Liver (tissue), 9 donors: ENCODE results near the gene PRR30. TPM values are rescaled to one million over a fixed set of nuclear protein-coding genes. Genes with fewer than 3 reads are reported as not detected.

Experiments
- DNase-seq: peaks from one replicate; pipeline ENCODE4 v3.0.0-alpha.2; 2017; ENCODE audit warnings: low spot score
- H3K27ac ChIP-seq, 2 donors: one replicate each; pipeline ENCODE4 v1.7.0; 2013; ENCODE audit warnings: inconsistent platforms in 2 of 2, low read length in 2 of 2, control low read depth in 1 of 2, low read depth in 1 of 2, mild to moderate bottlenecking in 1 of 2
- H3K27me3 ChIP-seq, 4 donors: one replicate each; pipeline versions ENCODE4 v1.6.1 to v1.7.0; 2013; ENCODE audit warnings: low read length in 3 of 4, inconsistent platforms in 1 of 4, mild to moderate bottlenecking in 1 of 4, moderate library complexity in 1 of 4; ENCODE audit not compliant: control insufficient read depth in 4 of 4, insufficient read depth in 4 of 4
- H3K36me3 ChIP-seq, 4 donors: one replicate each; pipeline versions ENCODE4 v1.6.1 to v1.7.0; 2013; ENCODE audit warnings: low read length in 3 of 4, mild to moderate bottlenecking in 3 of 4, low read depth in 1 of 4, moderate library complexity in 1 of 4; ENCODE audit not compliant: control insufficient read depth in 4 of 4, insufficient read depth in 3 of 4
- H3K4me1 ChIP-seq, 4 donors: one replicate each; pipeline versions ENCODE4 v1.6.1 to v1.7.0; 2013; ENCODE audit warnings: low read length in 3 of 4, mild to moderate bottlenecking in 3 of 4, moderate library complexity in 1 of 4; ENCODE audit not compliant: control insufficient read depth in 4 of 4, insufficient read depth in 4 of 4
- H3K4me3 ChIP-seq, 3 donors: one replicate each; pipeline versions ENCODE4 v1.6.1 to v1.7.0; 2013; ENCODE audit warnings: low read length in 3 of 3, control low read depth in 1 of 3, low read depth in 1 of 3, mild to moderate bottlenecking in 1 of 3
- H3K9ac ChIP-seq, 2 donors: one replicate each; pipeline ENCODE4 v1.7.0; 2013; ENCODE audit warnings: low read length in 2 of 2, mild to moderate bottlenecking in 2 of 2, moderate library complexity in 2 of 2, control low read depth in 1 of 2, low read depth in 1 of 2
- H3K9me3 ChIP-seq, 4 donors: one replicate each; pipeline versions ENCODE4 v1.6.1 to v1.7.0; 2013; ENCODE audit warnings: low read length in 3 of 4; ENCODE audit not compliant: control insufficient read depth in 4 of 4
- CTCF ChIP-seq: fragments of 150-350 bp; IDR thresholded peaks from 2 replicates; pipeline ENCODE4 v1.5.1; 2017; ENCODE audit warnings: improper control_type of control experiment, low read depth, low read length; ENCODE audit not compliant: missing input control
- EGR1 ChIP-seq, 2 donors: IDR thresholded peaks; 2 replicates each; pipeline ENCODE4 v1.6.1; 2016 to 2018; ENCODE audit warnings: antibody characterized with exemption in 2 of 2, low read depth in 2 of 2
- FOXA1 ChIP-seq: IDR thresholded peaks from 2 replicates; pipeline ENCODE4 v1.6.1; 2016; ENCODE audit warnings: antibody characterized with exemption
- GABPA ChIP-seq, 2 donors: IDR thresholded peaks in 1 of 2; conservative IDR thresholded peaks in 1 of 2; 2 replicates each; pipeline ENCODE4 v1.6.1; 2016; ENCODE audit warnings: antibody characterized with exemption in 2 of 2, mild to moderate bottlenecking in 1 of 2, moderate library complexity in 1 of 2
- HNF4G ChIP-seq: IDR thresholded peaks from 2 replicates; pipeline ENCODE4 v1.6.1; 2016; ENCODE audit warnings: antibody characterized with exemption
- JUND ChIP-seq, 2 donors: IDR thresholded peaks; 2 replicates each; pipeline ENCODE4 v1.6.1; 2016; ENCODE audit warnings: antibody characterized with exemption in 2 of 2
- NR2F2 ChIP-seq: IDR thresholded peaks from 2 replicates; pipeline ENCODE4 v1.6.1; 2016; ENCODE audit warnings: antibody characterized with exemption
- RXRA ChIP-seq, 2 donors: IDR thresholded peaks; 2 replicates each; pipeline ENCODE4 v1.6.1; 2017 to 2018; ENCODE audit warnings: antibody characterized with exemption in 2 of 2, mild to moderate bottlenecking in 1 of 2
- SP1 ChIP-seq: IDR thresholded peaks from 2 replicates; pipeline ENCODE4 v1.6.1; 2018; ENCODE audit warnings: antibody characterized with exemption, mild to moderate bottlenecking
- TAF1 ChIP-seq: conservative IDR thresholded peaks from 2 replicates; pipeline ENCODE4 v1.6.1; 2016; ENCODE audit warnings: antibody characterized with exemption, mild to moderate bottlenecking
- YY1 ChIP-seq: IDR thresholded peaks from 2 replicates; pipeline ENCODE4 v1.6.1; 2016; ENCODE audit warnings: antibody characterized with exemption, mild to moderate bottlenecking
- WGBS: extraction: QIAGEN DNeasy Blood & Tissue Kit; methylation state at CpG from one replicate; pipeline ENCODE4 v1.1.7; 2013; 5-methylcytosine and 5-hydroxymethylcytosine counted together
- polyA plus RNA-seq, 2 donors: library from polyadenylated mRNA; stranded (reverse) in 1 of 2; unstranded in 1 of 2; fragments of 200-250 nt in 1 of 2; fragments of >200 nt in 1 of 2; fragmentation: Nextera tagmentation in 1 of 2; extraction: Ambion mirVana in 1 of 2; gene quantifications; one replicate each; pipeline versions ENCODE4 v1.2.1 to v1.2.3, GENCODE V29; 2013 to 2015
- total RNA-seq, 2 donors: library from RNA; depleted of rRNA; stranded (reverse); fragments of >200 nt; gene quantifications; one replicate each; pipeline ENCODE4 v1.2.3, GENCODE V29; 2014
- TF ChIP-seq, protein P1 (sequence below): IDR thresholded peaks from 2 replicates; pipeline ENCODE4 v1.6.1; 2016; ENCODE audit warnings: antibody characterized with exemption
- TF ChIP-seq, protein P2 (sequence below): IDR thresholded peaks from 2 replicates; pipeline ENCODE4 v1.6.1; 2016; ENCODE audit warnings: antibody characterized with exemption, mild to moderate bottlenecking
- TF ChIP-seq, protein P3 (sequence below): IDR thresholded peaks from 2 replicates; pipeline ENCODE4 v1.6.1; 2016; ENCODE audit warnings: antibody characterized with exemption
- donor health status: healthy.
- donor health status: healthy.
- donor health status: healthy.
- donor health status: healthy.
- donor health status: healthy.

The PRR30 gene
- total and polyA plus RNA-seq, 4 donors = not detected

DNA sequence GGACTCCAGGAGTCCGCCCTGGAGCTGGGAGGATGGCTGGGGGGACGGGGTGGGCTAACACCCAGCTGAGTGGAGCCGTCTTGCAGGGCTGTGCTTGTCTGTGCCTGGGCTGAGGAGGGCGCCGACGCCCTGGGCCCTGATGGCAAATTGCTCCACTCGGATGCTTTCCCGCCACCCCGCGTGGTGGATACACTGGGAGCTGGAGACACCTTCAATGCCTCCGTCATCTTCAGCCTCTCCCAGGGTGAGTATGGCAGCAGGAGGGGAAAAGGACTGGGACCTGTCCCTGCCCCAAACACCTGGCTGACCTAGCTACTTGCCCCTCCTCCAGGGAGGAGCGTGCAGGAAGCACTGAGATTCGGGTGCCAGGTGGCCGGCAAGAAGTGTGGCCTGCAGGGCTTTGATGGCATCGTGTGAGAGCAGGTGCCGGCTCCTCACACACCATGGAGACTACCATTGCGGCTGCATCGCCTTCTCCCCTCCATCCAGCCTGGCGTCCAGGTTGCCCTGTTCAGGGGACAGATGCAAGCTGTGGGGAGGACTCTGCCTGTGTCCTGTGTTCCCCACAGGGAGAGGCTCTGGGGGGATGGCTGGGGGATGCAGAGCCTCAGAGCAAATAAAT lies 39.8 kb downstream of the PRR30 start (continued):
- TF ChIP-seq, protein P1, sequence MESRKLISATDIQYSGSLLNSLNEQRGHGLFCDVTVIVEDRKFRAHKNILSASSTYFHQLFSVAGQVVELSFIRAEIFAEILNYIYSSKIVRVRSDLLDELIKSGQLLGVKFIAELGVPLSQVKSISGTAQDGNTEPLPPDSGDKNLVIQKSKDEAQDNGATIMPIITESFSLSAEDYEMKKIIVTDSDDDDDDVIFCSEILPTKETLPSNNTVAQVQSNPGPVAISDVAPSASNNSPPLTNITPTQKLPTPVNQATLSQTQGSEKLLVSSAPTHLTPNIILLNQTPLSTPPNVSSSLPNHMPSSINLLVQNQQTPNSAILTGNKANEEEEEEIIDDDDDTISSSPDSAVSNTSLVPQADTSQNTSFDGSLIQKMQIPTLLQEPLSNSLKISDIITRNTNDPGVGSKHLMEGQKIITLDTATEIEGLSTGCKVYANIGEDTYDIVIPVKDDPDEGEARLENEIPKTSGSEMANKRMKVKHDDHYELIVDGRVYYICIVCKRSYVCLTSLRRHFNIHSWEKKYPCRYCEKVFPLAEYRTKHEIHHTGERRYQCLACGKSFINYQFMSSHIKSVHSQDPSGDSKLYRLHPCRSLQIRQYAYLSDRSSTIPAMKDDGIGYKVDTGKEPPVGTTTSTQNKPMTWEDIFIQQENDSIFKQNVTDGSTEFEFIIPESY = no peak

DNA sequence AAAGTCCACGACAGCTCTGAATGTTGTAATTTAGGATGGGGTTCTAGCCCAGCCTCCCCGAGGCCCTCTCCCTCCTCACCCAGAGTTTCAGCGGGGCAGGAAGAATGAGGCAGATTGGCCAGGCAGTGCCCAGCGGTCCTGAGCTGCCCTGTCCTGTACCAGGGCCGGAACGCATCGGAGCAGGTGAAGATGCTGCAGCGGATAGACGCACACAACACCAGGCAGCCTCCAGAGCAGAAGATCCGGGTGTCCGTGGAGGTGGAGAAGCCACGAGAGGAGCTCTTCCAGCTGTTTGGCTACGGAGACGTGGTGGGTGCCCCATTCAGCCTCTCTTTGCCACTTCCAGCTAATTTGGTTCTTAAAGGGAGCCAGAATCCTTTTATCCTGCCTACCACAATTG lies 41.9 kb downstream of the PRR30 start:
- H3K4me1 ChIP-seq = peaks cover 22 to 58% (median 51%) of the 10 kb centered on the region in 4 donors
- H3K4me3 ChIP-seq = no peak overlapping the region
- no peaks in the 10 kb centered on the region for H3K9me3 ChIP-seq
- peaks cover 8 to 30% (median 21%) of the 10 kb centered on the region in 4 donors for H3K36me3 ChIP-seq
- TF ChIP-seq TAF1 = no peak
- TF ChIP-seq, protein P2, sequence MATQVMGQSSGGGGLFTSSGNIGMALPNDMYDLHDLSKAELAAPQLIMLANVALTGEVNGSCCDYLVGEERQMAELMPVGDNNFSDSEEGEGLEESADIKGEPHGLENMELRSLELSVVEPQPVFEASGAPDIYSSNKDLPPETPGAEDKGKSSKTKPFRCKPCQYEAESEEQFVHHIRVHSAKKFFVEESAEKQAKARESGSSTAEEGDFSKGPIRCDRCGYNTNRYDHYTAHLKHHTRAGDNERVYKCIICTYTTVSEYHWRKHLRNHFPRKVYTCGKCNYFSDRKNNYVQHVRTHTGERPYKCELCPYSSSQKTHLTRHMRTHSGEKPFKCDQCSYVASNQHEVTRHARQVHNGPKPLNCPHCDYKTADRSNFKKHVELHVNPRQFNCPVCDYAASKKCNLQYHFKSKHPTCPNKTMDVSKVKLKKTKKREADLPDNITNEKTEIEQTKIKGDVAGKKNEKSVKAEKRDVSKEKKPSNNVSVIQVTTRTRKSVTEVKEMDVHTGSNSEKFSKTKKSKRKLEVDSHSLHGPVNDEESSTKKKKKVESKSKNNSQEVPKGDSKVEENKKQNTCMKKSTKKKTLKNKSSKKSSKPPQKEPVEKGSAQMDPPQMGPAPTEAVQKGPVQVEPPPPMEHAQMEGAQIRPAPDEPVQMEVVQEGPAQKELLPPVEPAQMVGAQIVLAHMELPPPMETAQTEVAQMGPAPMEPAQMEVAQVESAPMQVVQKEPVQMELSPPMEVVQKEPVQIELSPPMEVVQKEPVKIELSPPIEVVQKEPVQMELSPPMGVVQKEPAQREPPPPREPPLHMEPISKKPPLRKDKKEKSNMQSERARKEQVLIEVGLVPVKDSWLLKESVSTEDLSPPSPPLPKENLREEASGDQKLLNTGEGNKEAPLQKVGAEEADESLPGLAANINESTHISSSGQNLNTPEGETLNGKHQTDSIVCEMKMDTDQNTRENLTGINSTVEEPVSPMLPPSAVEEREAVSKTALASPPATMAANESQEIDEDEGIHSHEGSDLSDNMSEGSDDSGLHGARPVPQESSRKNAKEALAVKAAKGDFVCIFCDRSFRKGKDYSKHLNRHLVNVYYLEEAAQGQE = no peak
- TF ChIP-seq, protein P1 = no peak
- TF ChIP-seq FOXA1 = no peak
- TF ChIP-seq EGR1 (IDR thresholded peaks at IDR 0.05; ENCODE audit: low read depth in 2 of 2) = no peak
- no peak for TF ChIP-seq GABPA (IDR thresholded peaks at IDR 0.05 in 1 of 2, conservative IDR thresholded peaks at IDR 0.05 in 1 of 2)
- no peak for TF ChIP-seq HNF4G
- TF ChIP-seq NR2F2 = no peak
- TF ChIP-seq, protein P3, sequence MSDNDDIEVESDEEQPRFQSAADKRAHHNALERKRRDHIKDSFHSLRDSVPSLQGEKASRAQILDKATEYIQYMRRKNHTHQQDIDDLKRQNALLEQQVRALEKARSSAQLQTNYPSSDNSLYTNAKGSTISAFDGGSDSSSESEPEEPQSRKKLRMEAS = no peak
- no peak for TF ChIP-seq RXRA (IDR thresholded peaks at IDR 0.05)
- no peak for TF ChIP-seq JUND (IDR thresholded peaks at IDR 0.05)
- no peak for TF ChIP-seq SP1
- TF ChIP-seq CTCF = no peak
- TF ChIP-seq YY1 = no peak
- peak overlapping the region in 1 of 2 donors; percentile 82 for H3K27ac ChIP-seq
- DNase-seq = no peak
- H3K27me3 ChIP-seq = no peaks in the 10 kb centered on the region
- no peak overlapping the region for H3K9ac ChIP-seq
- WGBS = 89% methylated on average over 14 of the region's 14 CpGs
